Smooth muscle cell (in vitro differentiated cells): ENCODE results near the gene RGS10. TPM values are rescaled to one million over a fixed set of nuclear protein-coding genes. Genes with fewer than 3 reads are reported as not detected.

Source experiments
- DNase-seq: peaks from one replicate; lab custom pipeline; 2025; ENCODE audit not compliant: unreplicated experiment; lab: John Stamatoyannopoulos, UW
- H2AFZ ChIP-seq: fragments of 200-600 bp; sonication (generic); 2 replicates; pipeline ENCODE4 v1.6.0; 2016; ENCODE audit warnings: antibody characterized with exemption, low read depth, mild to moderate bottlenecking
- H3F3A ChIP-seq: fragments of 200-600 bp; sonication (generic); 2 replicates; pipeline ENCODE4 v1.6.0; 2017; ENCODE audit warnings: antibody characterized with exemption, low read depth
- H3K27ac ChIP-seq: fragments of 200-600 bp; sonication (generic); 2 replicates; pipeline ENCODE4 v1.5.1; 2016; ENCODE audit warnings: low read depth, mild to moderate bottlenecking
- H3K27me3 ChIP-seq: fragments of 200-600 bp; sonication (generic); 2 replicates; pipeline ENCODE4 v1.6.1; 2016; ENCODE audit warnings: low read depth, mild to moderate bottlenecking
- H3K36me3 ChIP-seq: fragments of 200-600 bp; sonication (generic); 2 replicates; pipeline ENCODE4 v1.5.1; 2016; ENCODE audit warnings: low read depth
- H3K4me1 ChIP-seq: fragments of 200-600 bp; sonication (generic); 2 replicates; pipeline ENCODE4 v1.5.1; 2016; ENCODE audit warnings: low read depth
- H3K4me2 ChIP-seq: fragments of 200-600 bp; sonication (generic); 2 replicates; pipeline ENCODE4 v1.6.0; 2016; ENCODE audit warnings: mild to moderate bottlenecking
- H3K4me3 ChIP-seq: fragments of 200-600 bp; sonication (generic); 2 replicates; pipeline ENCODE4 v1.5.1; 2016; ENCODE audit warnings: mild to moderate bottlenecking
- H3K79me2 ChIP-seq: fragments of 200-600 bp; sonication (generic); 2 replicates; pipeline ENCODE4 v1.6.0; 2016; ENCODE audit warnings: low read depth, mild to moderate bottlenecking
- H3K9ac ChIP-seq: fragments of 200-600 bp; sonication (generic); 2 replicates; pipeline ENCODE4 v1.6.0; 2016; ENCODE audit warnings: low read depth
- H3K9me3 ChIP-seq: fragments of 200-600 bp; sonication (generic); replicated peaks from 2 replicates; pipeline ENCODE4 v1.5.1; 2016; ENCODE audit warnings: low read depth
- H4K20me1 ChIP-seq: fragments of 200-600 bp; sonication (generic); 2 replicates; pipeline ENCODE4 v1.6.0; 2016; ENCODE audit warnings: low read depth
- WGBS: methylation state at CpG from one replicate; pipeline ENCODE4 v1.1.7; 2016; ENCODE audit warnings: low lambda C conversion rate; 5-methylcytosine and 5-hydroxymethylcytosine counted together
- polyA plus RNA-seq: library from polyadenylated mRNA; unstranded; fragments of >200 nt; fragmentation: Nextera tagmentation; extraction: Ambion mirVana; gene quantifications from 2 replicates; pipeline ENCODE4 v1.2.1, GENCODE V29; 2016
- total RNA-seq: library from RNA; depleted of rRNA; stranded (reverse); fragments of >200 nt; gene quantifications from 2 replicates; pipeline ENCODE4 v1.2.3, GENCODE V29; 2014
- TF ChIP-seq, protein P1 (sequence below): fragments of 200-600 bp; sonication (generic); IDR thresholded peaks from 2 replicates; pipeline ENCODE4 v1.5.1; 2017; ENCODE audit warnings: borderline replicate concordance, mild to moderate bottlenecking, antibody characterized with exemption; ENCODE audit not compliant: insufficient read depth, poor library complexity, severe bottlenecking

Gene RGS10
- total and polyA plus RNA-seq, 2 experiments from 2014 or later: 40.2 to 72.5 TPM

DNA sequence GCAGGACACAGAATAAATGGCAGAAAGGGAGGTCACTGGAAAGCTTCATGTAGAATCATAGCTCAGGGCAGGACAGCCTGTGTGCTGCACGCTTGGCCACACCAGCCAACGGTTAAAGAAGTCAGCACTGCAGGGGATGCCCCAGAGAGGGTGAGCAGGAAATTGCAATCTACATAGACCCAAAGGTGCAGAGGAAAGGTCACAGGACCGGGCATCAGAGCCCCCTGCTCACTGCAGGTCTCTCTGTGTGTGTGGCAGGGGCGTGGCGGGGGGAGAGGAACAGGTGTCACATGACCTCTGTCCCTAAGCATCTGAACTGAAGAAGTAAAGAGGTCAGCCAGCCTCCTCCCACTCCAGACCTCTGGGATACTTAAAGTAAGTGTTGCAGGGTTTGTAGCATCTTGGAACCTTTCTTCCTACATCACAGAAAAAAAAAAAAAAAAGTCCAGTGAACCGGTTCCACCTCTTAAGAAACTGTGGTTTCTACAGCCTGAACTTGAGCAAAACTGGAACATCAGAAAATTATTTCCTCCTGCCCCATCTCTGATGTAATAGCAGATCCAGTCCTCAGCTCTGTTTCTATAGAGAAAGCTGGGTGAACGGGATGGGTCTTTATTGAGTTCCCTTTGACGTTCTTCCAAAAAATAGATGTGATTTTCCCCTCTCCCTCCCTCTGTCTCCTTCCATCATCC, 64.3 kb downstream of the RGS10 start:
- WGBS: 80% methylated on average over 7 of the region's 8 CpGs
- no peaks in the 10 kb centered on the region for H3K36me3 ChIP-seq
- H3F3A ChIP-seq: no peaks in the 10 kb centered on the region
- no peak overlapping the region for H2AFZ ChIP-seq
- no peaks in the 10 kb centered on the region for H3K9me3 ChIP-seq
- TF ChIP-seq, protein P1, sequence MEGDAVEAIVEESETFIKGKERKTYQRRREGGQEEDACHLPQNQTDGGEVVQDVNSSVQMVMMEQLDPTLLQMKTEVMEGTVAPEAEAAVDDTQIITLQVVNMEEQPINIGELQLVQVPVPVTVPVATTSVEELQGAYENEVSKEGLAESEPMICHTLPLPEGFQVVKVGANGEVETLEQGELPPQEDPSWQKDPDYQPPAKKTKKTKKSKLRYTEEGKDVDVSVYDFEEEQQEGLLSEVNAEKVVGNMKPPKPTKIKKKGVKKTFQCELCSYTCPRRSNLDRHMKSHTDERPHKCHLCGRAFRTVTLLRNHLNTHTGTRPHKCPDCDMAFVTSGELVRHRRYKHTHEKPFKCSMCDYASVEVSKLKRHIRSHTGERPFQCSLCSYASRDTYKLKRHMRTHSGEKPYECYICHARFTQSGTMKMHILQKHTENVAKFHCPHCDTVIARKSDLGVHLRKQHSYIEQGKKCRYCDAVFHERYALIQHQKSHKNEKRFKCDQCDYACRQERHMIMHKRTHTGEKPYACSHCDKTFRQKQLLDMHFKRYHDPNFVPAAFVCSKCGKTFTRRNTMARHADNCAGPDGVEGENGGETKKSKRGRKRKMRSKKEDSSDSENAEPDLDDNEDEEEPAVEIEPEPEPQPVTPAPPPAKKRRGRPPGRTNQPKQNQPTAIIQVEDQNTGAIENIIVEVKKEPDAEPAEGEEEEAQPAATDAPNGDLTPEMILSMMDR: no peak
- no peak overlapping the region for H3K4me2 ChIP-seq
- peaks cover 33% of the 10 kb centered on the region for H3K27me3 ChIP-seq
- H4K20me1 ChIP-seq: no peaks in the 10 kb centered on the region
- H3K27ac ChIP-seq: no peak overlapping the region
- DNase-seq: no peak
- H3K4me1 ChIP-seq: peaks cover 7% of the 10 kb centered on the region
- H3K9ac ChIP-seq: no peak overlapping the region
- H3K79me2 ChIP-seq: no peaks in the 10 kb centered on the region
- H3K4me3 ChIP-seq: no peak overlapping the region

DNA sequence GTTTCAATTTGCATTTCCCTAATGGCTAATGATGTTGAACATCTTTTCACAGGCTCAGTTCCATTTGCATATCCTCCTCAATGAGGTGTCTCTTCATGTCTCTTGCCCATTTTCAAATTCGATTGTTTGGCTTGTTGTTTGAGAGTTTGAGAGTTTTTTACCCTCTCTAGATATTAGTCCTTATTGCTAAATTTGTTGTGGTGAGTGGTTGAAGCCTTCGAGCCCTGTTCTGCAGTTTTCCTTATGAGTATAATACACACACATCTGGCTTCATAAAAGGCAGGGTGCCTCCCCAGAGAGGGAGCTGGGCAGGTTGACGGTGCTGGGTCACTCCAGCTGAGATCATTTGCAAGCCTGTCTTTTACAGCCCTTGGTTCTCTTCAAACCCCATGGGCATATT, 65.1 kb downstream of the RGS10 start:
- H3K4me3 ChIP-seq: no peak overlapping the region
- H3K4me1 ChIP-seq: peaks cover 7% of the 10 kb centered on the region
- H3K36me3 ChIP-seq: no peaks in the 10 kb centered on the region
- no peaks in the 10 kb centered on the region for H3F3A ChIP-seq
- H3K4me2 ChIP-seq: no peak overlapping the region
- WGBS: 70% methylated on average over 3 of the region's 3 CpGs
- no peak overlapping the region for H2AFZ ChIP-seq
- no peak for DNase-seq
- no peaks in the 10 kb centered on the region for H3K9me3 ChIP-seq
- H3K79me2 ChIP-seq: no peaks in the 10 kb centered on the region
- no peak overlapping the region for H3K27ac ChIP-seq
- TF ChIP-seq, protein P1: no peak
- no peaks in the 10 kb centered on the region for H4K20me1 ChIP-seq
- peaks cover 39% of the 10 kb centered on the region for H3K27me3 ChIP-seq
- no peak overlapping the region for H3K9ac ChIP-seq

DNA sequence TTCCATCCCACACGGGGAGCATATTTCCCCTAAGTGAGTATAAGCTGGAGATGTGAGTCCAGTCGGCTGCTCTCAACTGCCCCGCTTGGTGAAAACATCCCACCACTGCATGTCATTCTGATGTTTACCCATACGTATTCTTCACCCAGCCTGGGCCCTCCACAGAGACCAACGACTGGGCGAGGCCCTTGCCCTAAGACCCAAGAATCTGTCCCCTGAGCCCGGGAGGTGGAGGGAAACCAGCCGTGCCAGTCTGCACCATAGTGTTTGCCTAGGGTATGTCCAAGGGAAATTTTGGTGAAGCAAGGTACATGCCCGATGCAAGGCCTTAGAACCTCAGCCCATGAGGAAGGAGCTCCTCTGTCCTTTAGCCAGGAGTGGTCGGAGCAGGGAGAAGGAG, 67.9 kb downstream of the RGS10 start:
- Histone ChIP-seq H3K36me3 (no peaks in the 10 kb centered on the region), H2AFZ (no peak overlapping the region), H3K4me3 (no peak overlapping the region), H3F3A (no peaks in the 10 kb centered on the region), H3K4me1 (peaks cover 4% of the 10 kb centered on the region), H3K9me3 (no peaks in the 10 kb centered on the region), H3K79me2 (no peaks in the 10 kb centered on the region), H3K4me2 (no peak overlapping the region), H3K27me3 (peaks cover 54% of the 10 kb centered on the region), H4K20me1 (no peaks in the 10 kb centered on the region), H3K27ac (no peak overlapping the region), H3K9ac (no peak overlapping the region)
- DNase-seq: no peak
- WGBS: 93% methylated on average over 10 of the region's 10 CpGs
- TF ChIP-seq, protein P1: no peak

DNA sequence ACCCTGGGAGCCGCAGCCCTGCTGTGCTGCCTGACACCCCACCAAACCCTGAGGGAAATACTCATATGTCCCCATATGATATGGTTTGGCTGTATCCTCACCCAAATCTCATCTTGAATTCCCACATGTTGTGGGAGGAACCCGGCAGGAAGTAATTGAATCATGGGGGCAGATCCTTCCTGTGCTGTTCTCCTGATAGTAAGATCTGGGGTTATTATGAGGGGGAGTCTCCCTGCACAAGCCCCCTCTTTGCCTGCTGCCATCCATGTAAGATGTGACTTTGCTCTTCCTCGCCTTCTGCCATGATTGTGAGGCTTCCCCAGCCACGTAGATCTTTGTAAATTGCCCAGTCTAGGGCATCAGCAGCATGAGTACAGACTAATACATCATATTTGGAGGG, 68.7 kb downstream of the RGS10 start:
- no peaks in the 10 kb centered on the region for H3K9me3 ChIP-seq
- no peaks in the 10 kb centered on the region for H4K20me1 ChIP-seq
- H3F3A ChIP-seq: no peaks in the 10 kb centered on the region
- no peak overlapping the region for H3K27ac ChIP-seq
- no peak overlapping the region for H3K9ac ChIP-seq
- peaks cover 54% of the 10 kb centered on the region for H3K27me3 ChIP-seq
- no peak overlapping the region for H2AFZ ChIP-seq
- no peak overlapping the region for H3K4me2 ChIP-seq
- 88% methylated on average over 4 of the region's 4 CpGs for WGBS
- TF ChIP-seq, protein P1: no peak
- no peaks in the 10 kb centered on the region for H3K4me1 ChIP-seq
- DNase-seq: no peak
- no peaks in the 10 kb centered on the region for H3K79me2 ChIP-seq
- H3K4me3 ChIP-seq: no peak overlapping the region
- H3K36me3 ChIP-seq: no peaks in the 10 kb centered on the region
